Thoracic aorta (tissue), 2 donors: ENCODE measurements around the gene CDHR5. TPM values are rescaled to one million over a fixed set of nuclear protein-coding genes. Genes with fewer than 3 reads are reported as not detected.

ENCODE experiments used
- ATAC-seq: fragments of 150-250 bp; one replicate; pipeline ENCODE4 v1.8.0; 2017; ENCODE audit warnings: low read depth; ENCODE audit not compliant: insufficient number of reproducible peaks, low FRiP score
- DNase-seq: peaks from one replicate; pipeline ENCODE4 v3.0.0-alpha.2; 2020; ENCODE audit warnings: low spot score
- H3K27ac ChIP-seq, 2 donors: fragments of 200-600 bp; sonication (generic); 1 replicate in 1 of 2; 2 replicates in 1 of 2; pipeline ENCODE4 v1.5.1; 2016; ENCODE audit warnings: mild to moderate bottlenecking in 2 of 2, moderate library complexity in 2 of 2
- H3K27me3 ChIP-seq: fragments of 200-600 bp; sonication (generic); replicated peaks from 2 replicates; pipeline ENCODE4 v1.6.0; 2016; ENCODE audit warnings: mild to moderate bottlenecking; ENCODE audit not compliant: insufficient read depth
- H3K36me3 ChIP-seq: fragments of 200-600 bp; sonication (generic); one replicate; pipeline ENCODE4 v1.5.1; 2016
- H3K4me1 ChIP-seq, 2 donors: fragments of 200-600 bp; sonication (generic); 1 replicate in 1 of 2; 2 replicates in 1 of 2; pipeline versions ENCODE4 v1.5.1 to v1.6.0; 2016; ENCODE audit warnings: low read depth in 2 of 2, mild to moderate bottlenecking in 1 of 2; ENCODE audit not compliant: control insufficient read depth in 1 of 2
- H3K4me3 ChIP-seq: fragments of 200-600 bp; sonication (generic); 2 replicates; pipeline ENCODE4 v1.5.1; 2016; ENCODE audit warnings: mild to moderate bottlenecking
- H3K9me3 ChIP-seq: fragments of 200-600 bp; sonication (generic); 2 replicates; pipeline ENCODE4 v1.5.1; 2016
- CTCF ChIP-seq: fragments of 200-600 bp; sonication (generic); IDR thresholded peaks from one replicate; pipeline ENCODE4 v1.5.1; 2019; ENCODE audit warnings: antibody characterized with exemption
- total RNA-seq, 2 donors: library from RNA; depleted of rRNA; stranded (reverse); fragments of >200 nt; gene quantifications; one replicate each; pipeline versions ENCODE4 v1.1.0 to v1.2.3, GENCODE V29; 2016

CDHR5 gene
- total RNA-seq, 2 donors from 2014 or later: not detected

GRCh38 chr11:578276-579035 is 46.3 kb downstream of the CDHR5 start:
- DNase-seq (no peak), ATAC-seq (no peak)
- H3K4me1 ChIP-seq: peaks cover 39 to 44% of the 10 kb centered on the region in 2 donors
- H3K4me3 ChIP-seq: peak overlapping the region; percentile 88
- no peak for TF ChIP-seq CTCF
- peaks cover 18% of the 10 kb centered on the region for H3K36me3 ChIP-seq
- H3K27me3 ChIP-seq: no peaks in the 10 kb centered on the region
- no peaks in the 10 kb centered on the region for H3K9me3 ChIP-seq
- H3K27ac ChIP-seq: no peak overlapping the region

GRCh38 chr11:577611-577894 is 47.2 kb downstream of the CDHR5 start:
- Histone ChIP-seq H3K4me3 (peak overlapping the region; percentile 88), H3K27ac (no peak overlapping the region), H3K27me3 (no peaks in the 10 kb centered on the region), H3K4me1 (peaks cover 39 to 44% of the 10 kb centered on the region in 2 donors), H3K9me3 (no peaks in the 10 kb centered on the region), H3K36me3 (peaks cover 9% of the 10 kb centered on the region)
- no peak for TF ChIP-seq CTCF
- ATAC-seq (no peak), DNase-seq (no peak)

- ATAC-seq: no peak
Measured at GRCh38 chr11:576811-577610, 47.7 kb downstream of the CDHR5 start.

GRCh38 chr11:575996-576768 is 48.6 kb downstream of the CDHR5 start, which contains the start of gene PHRF1:
TSS of gene PHRF1 (plus strand) at chr11:576470. CDS start at chr11:581513, 5,043 bp downstream.
- Histone ChIP-seq H3K9me3 (no peaks in the 10 kb centered on the region), H3K4me1 (peaks cover 39 to 44% of the 10 kb centered on the region in 2 donors), H3K4me3 (peak within 1 kb of the TSS; percentile 88), H3K27ac (peak within 1 kb of the TSS; percentile 83 to 89), H3K27me3 (no peaks in the 10 kb centered on the region), H3K36me3 (no peaks in the 10 kb centered on the region)
- ATAC-seq (peak; percentile 88), DNase-seq (peak; percentile 73)
- no peak for TF ChIP-seq CTCF

More at GRCh38 chr11:576811-577610, 47.7 kb downstream of the CDHR5 start:
- H3K27ac ChIP-seq: peak overlapping the region; percentile 37 to 64
- TF ChIP-seq CTCF: no peak
- no peak for DNase-seq
- no peaks in the 10 kb centered on the region for H3K27me3 ChIP-seq
- H3K9me3 ChIP-seq: no peaks in the 10 kb centered on the region
- peaks cover 39 to 44% of the 10 kb centered on the region in 2 donors for H3K4me1 ChIP-seq
- peak overlapping the region; percentile 88 for H3K4me3 ChIP-seq
- peaks cover 5% of the 10 kb centered on the region for H3K36me3 ChIP-seq
